Measurements from ENCODE around the gene FANCI.

The FANCI gene

GRCh38 chr15:89308236-89308635 lies 64.5 kb downstream of the FANCI start:
- TF ChIP-seq POLR2AphosphoS5 (IDR thresholded peaks at IDR 0.05; ENCODE audit: low read depth, low read length) (no peak), TAF1 (IDR thresholded peaks at IDR 0.05; ENCODE audit: borderline replicate concordance, insufficient read depth, low read length) (no peak), FOXP2 (optimal IDR thresholded peaks at IDR 0.05; ENCODE audit: borderline replicate concordance, extremely low read depth, extremely low read length, insufficient read depth) (no peak), REST (IDR thresholded peaks at IDR 0.05; ENCODE audit: insufficient read depth in 1 of 2, low read depth in 2 of 2, low read length in 2 of 2) (no peak), SIN3A (IDR thresholded peaks at IDR 0.05; ENCODE audit: borderline replicate concordance, insufficient read depth, low read length) (no peak)

GRCh38 chr15:89309993-89310392 lies 66.2 kb downstream of the FANCI start:
- no peak for TF ChIP-seq REST (IDR thresholded peaks at IDR 0.05; ENCODE audit: insufficient read depth in 1 of 2, low read depth in 2 of 2, low read length in 2 of 2)
- no peak for TF ChIP-seq SIN3A (IDR thresholded peaks at IDR 0.05; ENCODE audit: borderline replicate concordance, insufficient read depth, low read length)
- TF ChIP-seq POLR2AphosphoS5 (IDR thresholded peaks at IDR 0.05; ENCODE audit: low read depth, low read length) = no peak
- no peak for TF ChIP-seq FOXP2 (optimal IDR thresholded peaks at IDR 0.05; ENCODE audit: borderline replicate concordance, extremely low read depth, extremely low read length, insufficient read depth)
- no peak for TF ChIP-seq TAF1 (IDR thresholded peaks at IDR 0.05; ENCODE audit: borderline replicate concordance, insufficient read depth, low read length)

- TF ChIP-seq REST (IDR thresholded peaks at IDR 0.05; ENCODE audit: insufficient read depth in 1 of 2, low read depth in 2 of 2, low read length in 2 of 2) (no peak), TAF1 (IDR thresholded peaks at IDR 0.05; ENCODE audit: borderline replicate concordance, insufficient read depth, low read length) (no peak), SIN3A (IDR thresholded peaks at IDR 0.05; ENCODE audit: borderline replicate concordance, insufficient read depth, low read length) (no peak), FOXP2 (optimal IDR thresholded peaks at IDR 0.05; ENCODE audit: borderline replicate concordance, extremely low read depth, extremely low read length, insufficient read depth) (no peak), POLR2AphosphoS5 (IDR thresholded peaks at IDR 0.05; ENCODE audit: low read depth, low read length) (no peak; the same call in 1 of the 2 replicates)
Observed at GRCh38 chr15:89315375-89315929, 71.7 kb downstream of the FANCI start.

- TF ChIP-seq TAF1 (IDR thresholded peaks at IDR 0.05; ENCODE audit: borderline replicate concordance, insufficient read depth, low read length) (no peak), REST (IDR thresholded peaks at IDR 0.05; ENCODE audit: insufficient read depth in 1 of 2, low read depth in 2 of 2, low read length in 2 of 2) (no peak), FOXP2 (optimal IDR thresholded peaks at IDR 0.05; ENCODE audit: borderline replicate concordance, extremely low read depth, extremely low read length, insufficient read depth) (no peak), SIN3A (IDR thresholded peaks at IDR 0.05; ENCODE audit: borderline replicate concordance, insufficient read depth, low read length) (no peak), POLR2AphosphoS5 (IDR thresholded peaks at IDR 0.05; ENCODE audit: low read depth, low read length) (no peak)
Observed at GRCh38 chr15:89316504-89316903, 72.7 kb downstream of the FANCI start.
